Astrocyte of the spinal cord (primary cell): ENCODE measurements around the gene APBA2.

Source experiments
- DNase-seq: peaks from one replicate; pipeline ENCODE4 v3.0.0; 2011; ENCODE audit warnings: low read depth, low spot score
- H3K4me3 ChIP-seq: 2 replicates; pipeline ENCODE4 v1.5.1; 2011; ENCODE audit warnings: low read depth, mild to moderate bottlenecking, low read length, moderate library complexity
- in situ Hi-C: cut with HindIII; loops from 2 replicates; pipeline ENCODE4 v1.10.0; 2017; ENCODE audit warnings: low sequenced_read_pairs
- TF ChIP-seq, protein P1 (sequence below): IDR thresholded peaks from 2 replicates; pipeline ENCODE4 v1.5.1; 2012; ENCODE audit warnings: low read depth, mild to moderate bottlenecking, low read length, inconsistent platforms

APBA2 gene

DNA sequence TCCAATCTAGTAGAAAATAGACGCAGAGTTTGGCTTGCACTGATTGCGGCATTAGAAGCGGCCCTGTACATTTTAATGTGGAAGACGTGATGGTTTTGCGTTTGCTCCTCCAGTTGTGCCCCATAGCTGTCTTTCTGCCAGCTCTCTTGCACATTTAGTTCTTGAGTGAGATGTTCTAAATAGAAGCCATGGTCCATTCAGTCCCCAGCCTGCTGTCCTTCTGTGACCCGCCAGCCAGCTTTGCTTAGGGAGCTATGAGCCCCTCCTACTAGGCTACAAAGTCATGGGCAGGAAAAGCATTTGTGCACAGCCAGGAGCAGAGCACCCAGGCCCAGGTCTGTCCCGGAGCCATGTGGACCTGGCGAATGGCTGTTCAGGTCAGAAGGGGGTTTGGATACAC lies 50.3 kb downstream of the APBA2 start:
- DNase-seq, result no peak
- H3K4me3 ChIP-seq, result no peak overlapping the region
- in situ Hi-C loops, result no loop called here
- TF ChIP-seq, protein P1, sequence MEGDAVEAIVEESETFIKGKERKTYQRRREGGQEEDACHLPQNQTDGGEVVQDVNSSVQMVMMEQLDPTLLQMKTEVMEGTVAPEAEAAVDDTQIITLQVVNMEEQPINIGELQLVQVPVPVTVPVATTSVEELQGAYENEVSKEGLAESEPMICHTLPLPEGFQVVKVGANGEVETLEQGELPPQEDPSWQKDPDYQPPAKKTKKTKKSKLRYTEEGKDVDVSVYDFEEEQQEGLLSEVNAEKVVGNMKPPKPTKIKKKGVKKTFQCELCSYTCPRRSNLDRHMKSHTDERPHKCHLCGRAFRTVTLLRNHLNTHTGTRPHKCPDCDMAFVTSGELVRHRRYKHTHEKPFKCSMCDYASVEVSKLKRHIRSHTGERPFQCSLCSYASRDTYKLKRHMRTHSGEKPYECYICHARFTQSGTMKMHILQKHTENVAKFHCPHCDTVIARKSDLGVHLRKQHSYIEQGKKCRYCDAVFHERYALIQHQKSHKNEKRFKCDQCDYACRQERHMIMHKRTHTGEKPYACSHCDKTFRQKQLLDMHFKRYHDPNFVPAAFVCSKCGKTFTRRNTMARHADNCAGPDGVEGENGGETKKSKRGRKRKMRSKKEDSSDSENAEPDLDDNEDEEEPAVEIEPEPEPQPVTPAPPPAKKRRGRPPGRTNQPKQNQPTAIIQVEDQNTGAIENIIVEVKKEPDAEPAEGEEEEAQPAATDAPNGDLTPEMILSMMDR, result no peak

DNA sequence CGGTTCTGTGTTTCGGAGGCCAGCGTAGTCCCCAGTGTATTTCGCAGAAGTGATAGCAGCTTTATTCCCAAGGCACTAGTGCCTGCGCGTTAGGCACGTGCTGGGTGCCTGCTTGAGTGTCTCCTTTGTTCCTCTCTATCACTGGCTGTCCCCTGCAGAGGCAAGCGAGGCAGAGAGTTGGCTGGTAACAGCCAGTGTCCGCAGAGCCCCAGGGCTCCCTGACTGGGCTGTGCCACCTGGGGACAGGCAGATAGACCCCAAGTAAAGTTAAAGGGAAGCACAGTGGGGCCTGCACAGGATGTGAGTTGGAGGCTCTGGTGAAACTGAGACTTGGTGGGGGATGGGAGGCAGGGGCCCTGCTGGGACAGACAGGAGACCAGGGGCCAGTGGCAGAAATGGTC lies 50.7 kb downstream of the APBA2 start:
- in situ Hi-C loops, result no loop called here
- no peak overlapping the region for H3K4me3 ChIP-seq
- no peak for DNase-seq
- TF ChIP-seq, protein P1, result no peak

DNA sequence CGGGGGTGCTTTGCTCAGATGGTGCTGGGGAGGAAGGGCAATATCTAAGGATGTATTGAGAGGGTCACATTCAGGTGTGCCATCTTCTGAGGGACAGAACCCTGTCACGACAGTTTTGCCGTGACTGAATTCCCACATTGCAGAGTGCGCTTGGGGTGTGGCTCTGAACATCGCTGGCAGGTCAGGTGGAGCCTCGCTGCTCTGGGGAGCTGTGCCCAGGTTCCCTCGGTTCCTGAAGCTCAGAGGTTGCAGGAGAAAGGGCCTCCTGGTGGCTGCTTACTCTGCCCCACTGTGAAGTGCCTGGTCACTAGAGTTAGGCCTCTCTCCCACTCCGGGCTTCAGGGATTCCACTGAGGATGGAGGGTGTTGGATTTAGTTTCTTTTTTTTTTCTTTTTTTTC lies 51.5 kb downstream of the APBA2 start:
- TF ChIP-seq, protein P1, result no peak
- H3K4me3 ChIP-seq, result no peak overlapping the region
- no peak for DNase-seq
- in situ Hi-C loops, result no loop called here

DNA sequence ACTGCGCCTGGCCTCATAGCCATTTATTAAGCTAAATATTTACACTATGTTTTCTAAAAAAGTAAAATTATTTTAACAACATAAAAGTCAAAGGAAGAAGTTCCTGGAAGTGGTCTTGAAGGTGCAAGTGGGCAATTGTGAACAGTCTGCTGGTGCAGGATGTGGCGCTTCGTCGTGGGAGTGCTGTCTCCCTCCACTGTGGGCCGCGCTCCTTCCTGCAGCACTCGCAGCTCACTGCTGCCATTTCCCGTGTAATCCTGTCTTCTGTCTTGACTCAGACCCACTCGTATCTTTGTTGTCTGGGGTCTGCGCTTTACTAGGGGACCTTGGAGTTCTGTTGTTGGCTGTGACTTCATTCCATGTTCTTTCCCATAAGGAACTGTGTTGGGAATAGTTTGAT lies 56.3 kb downstream of the APBA2 start:
- H3K4me3 ChIP-seq, result no peak overlapping the region
- TF ChIP-seq, protein P1, result no peak
- in situ Hi-C loops, result no loop called here
- no peak for DNase-seq

DNA sequence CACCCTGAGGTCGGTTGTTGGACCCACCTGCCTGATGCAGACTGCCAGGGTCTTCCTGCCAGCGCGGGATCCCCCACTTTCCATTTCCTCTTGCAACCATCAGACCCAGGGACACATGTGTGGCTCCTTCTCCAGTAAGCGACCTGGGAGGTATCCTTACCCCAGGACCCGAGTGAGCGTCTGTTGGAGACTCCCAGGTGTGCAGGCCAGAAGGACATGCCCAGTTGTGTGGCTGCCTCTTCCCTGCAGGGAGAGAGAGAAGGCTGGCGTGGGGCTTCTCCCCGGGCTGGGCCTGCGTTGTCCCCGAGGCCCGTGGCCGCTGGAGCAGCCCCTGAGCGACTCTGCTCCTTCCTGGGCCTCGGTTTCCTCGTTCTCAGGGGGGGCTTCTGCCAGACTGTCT lies 56.8 kb downstream of the APBA2 start:
- no peak overlapping the region for H3K4me3 ChIP-seq

DNA sequence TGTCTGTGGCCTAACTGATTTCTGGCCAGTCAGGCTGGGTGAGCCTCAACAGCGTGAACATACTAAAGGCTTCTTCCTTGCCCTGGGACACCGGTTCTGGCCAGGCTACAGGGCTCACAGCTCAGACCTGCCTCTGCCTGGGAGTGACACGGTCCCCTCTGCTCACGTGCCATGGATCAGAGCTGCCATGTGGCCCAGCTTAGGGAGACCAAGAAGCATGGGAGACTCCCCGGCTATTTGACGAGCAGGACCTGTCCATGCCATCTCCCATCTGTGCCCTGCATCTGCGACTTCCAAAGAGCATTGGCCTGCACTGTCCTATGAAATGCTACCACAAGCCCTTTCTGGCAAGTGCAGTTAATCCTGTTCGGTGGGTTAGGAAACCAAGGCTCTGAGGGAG lies 57.4 kb downstream of the APBA2 start:
- H3K4me3 ChIP-seq, result no peak overlapping the region
- TF ChIP-seq, protein P1, result no peak
- no peak for DNase-seq
- in situ Hi-C loops, result no loop called here

More for the DNA sequence above, 56.8 kb downstream of the APBA2 start:
- DNase-seq, result no peak
- TF ChIP-seq, protein P1, result no peak
- in situ Hi-C loops, result no loop called here
